Activated T-cell treated with anti-CD3 and anti-CD28 coated beads for 4 hours (primary cell): Measurements from ENCODE around the gene IL17RC.
"Not testable (repeated sequence)": the region's sequence is repeated elsewhere in the genome, so short reads cannot be mapped to it uniquely, and the experiment has no call there.

Source experiments
- DNase-seq: peaks from one replicate; pipeline ENCODE4 v3.0.0-alpha.2; 2020

The IL17RC gene, protein sequence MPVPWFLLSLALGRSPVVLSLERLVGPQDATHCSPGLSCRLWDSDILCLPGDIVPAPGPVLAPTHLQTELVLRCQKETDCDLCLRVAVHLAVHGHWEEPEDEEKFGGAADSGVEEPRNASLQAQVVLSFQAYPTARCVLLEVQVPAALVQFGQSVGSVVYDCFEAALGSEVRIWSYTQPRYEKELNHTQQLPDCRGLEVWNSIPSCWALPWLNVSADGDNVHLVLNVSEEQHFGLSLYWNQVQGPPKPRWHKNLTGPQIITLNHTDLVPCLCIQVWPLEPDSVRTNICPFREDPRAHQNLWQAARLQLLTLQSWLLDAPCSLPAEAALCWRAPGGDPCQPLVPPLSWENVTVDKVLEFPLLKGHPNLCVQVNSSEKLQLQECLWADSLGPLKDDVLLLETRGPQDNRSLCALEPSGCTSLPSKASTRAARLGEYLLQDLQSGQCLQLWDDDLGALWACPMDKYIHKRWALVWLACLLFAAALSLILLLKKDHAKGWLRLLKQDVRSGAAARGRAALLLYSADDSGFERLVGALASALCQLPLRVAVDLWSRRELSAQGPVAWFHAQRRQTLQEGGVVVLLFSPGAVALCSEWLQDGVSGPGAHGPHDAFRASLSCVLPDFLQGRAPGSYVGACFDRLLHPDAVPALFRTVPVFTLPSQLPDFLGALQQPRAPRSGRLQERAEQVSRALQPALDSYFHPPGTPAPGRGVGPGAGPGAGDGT

DNA sequence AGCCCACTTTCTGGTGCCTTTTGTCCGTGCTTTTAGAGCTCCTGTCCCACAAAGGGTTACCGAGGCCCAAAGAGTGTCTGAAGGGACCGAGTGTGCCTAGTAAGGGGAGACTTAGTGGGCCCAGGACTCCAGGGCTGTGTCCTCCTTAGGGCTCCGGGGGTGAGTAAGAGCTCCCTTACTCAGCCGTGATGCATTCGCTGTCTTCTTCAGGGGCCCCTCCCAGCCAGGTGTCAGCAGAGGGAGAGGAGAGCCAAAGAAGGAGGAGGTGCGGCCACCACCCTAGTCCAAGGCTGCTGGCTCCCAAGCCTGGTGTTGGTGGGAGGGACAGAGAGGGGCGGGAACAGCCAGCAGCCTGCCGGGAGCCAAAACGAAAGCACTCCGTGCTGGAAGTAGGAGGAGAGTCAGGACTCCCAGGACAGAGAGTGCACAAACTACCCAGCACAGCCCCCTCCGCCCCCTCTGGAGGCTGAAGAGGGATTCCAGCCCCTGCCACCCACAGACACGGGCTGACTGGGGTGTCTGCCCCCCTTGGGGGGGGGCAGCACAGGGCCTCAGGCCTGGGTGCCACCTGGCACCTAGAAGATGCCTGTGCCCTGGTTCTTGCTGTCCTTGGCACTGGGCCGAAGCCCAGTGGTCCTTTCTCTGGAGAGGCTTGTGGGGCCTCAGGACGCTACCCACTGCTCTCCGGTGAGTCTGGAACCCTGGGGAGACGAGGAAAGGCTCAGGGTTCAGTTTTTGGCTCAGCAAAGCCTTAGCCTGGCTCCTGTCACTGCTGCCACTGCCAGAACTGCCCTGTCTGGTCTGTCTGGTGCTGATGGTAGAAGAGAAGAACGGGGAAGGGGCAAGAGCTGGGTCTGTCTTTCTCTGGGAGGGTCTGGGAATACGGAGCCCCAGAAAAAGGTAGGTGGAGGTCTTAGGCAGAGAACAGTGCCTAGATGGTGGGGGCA lies at the start of gene IL17RC:
Gene IL17RC (plus strand): TSS at position 365 of the 947 bp plus-strand sequence. CDS start 218 bp downstream, at position 583.
- peak; percentile 29 for DNase-seq

DNA sequence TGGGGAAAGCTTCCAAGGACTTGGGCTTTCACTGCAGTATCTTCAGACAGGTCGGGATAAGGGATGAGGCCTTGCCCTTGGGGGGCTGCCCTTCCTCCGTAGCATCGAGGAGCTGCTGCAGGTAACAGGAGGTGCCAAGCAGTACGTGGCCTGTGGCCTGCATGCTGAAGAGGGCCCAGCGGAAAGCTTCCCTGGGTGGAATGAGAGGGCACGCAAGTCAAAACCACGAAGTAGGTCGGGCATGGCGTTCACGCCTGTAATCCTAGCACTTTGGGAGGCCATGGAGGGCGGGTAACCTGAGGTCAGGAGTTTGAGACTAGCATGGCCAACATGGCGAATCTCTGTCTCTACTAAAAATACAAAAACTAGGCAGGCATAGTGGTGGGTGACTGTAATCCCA lies 49.8 kb upstream of the IL17RC start:
- no peak for DNase-seq

DNA sequence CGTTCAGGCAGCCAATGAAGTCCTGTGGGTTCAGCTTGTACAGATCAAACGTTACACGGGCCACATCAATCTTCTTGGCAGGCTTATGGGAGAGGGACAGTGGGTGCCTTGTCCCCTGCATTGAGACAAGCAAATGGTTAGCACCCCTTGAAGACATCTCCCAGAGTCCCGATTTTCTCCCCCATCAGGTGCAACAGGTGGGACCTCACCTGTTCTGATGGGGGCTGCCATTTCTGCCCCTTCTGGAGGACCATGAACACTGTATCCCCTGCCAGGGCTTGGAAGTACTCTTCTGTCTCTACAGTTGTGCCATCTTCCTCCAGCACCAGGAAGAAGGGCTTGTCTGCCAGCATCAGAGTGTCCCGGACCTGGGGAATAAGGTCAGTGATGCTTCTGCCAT lies 46.9 kb upstream of the IL17RC start:
- DNase-seq = no peak

DNA sequence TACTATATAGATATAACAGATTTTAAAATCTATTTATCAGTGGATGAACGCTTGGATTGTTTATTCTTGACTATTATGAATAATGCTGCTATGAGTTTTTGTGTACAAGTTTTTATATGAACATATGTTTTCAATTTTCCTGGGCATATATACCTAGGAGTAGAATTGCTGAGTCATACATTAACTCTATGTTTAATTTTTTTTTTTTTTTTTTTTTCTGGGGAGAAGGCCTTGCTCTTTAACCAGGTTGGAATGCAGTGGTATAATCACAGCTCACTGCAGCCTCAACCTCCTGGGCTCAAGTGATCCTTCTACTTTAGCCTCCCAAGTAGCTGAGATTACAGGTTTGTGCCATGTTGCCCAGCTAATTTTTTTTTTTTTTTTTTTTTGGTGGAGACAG lies 45.9 kb upstream of the IL17RC start:
- DNase-seq = no peak

DNA sequence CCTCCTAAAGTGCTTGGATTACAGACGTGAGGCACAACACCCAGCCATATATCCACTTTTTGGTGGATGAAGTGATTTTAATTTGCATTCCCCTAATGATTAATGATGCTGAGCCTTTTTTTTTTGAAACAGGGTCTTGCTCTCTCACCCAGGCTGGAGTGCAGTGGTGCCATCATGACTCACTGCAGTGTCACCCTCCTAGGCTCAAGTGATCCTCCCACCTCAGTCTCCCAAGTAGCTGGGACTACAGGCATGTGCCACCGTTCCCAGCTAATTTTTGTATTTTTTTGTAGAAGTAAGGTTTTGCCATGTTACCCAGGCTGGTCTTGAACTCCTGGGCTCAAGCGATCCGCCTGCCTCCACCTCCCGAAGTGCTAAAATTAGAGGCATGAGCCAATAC lies 44.8 kb upstream of the IL17RC start:
- DNase-seq = not testable (repeated sequence)

DNA sequence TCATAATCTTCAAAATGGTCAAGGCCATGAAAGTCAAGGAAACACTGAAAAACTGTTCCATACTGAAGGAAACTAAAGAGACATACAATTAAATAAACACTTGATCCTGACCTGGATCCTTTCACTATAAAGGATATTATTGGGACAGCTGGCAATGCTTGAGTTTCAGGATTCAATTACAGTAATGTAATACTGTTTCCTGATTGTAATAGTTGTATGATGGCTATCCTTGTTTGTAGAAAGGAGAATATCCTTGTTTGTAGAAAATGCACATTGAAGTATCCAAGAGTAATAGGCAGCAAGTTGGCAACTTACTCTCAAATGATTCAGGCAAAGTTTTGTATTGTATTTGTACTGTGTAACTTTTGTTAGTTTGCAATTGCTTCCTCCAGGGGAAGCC lies 41.5 kb upstream of the IL17RC start:
- DNase-seq = no peak

DNA sequence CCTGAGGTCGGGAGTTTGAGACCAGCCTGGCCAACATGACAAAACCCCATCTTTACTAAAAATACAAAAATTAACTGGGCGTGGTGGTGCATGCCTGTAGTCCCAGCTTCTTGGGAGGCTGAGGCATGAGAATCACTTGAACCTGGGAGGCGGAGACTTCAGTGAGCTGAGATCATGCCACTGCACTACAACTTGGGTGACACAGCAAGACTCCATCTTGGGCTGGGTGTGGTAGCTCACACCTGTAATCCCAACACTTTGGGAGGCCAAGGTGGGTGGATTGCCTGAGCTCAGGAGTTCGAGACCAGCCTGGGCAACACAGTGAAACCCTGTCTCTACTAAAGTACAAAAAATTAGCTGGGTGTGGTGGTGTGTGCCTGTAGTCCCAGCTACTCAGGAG lies 40.6 kb upstream of the IL17RC start:
- not testable (repeated sequence) for DNase-seq

DNA sequence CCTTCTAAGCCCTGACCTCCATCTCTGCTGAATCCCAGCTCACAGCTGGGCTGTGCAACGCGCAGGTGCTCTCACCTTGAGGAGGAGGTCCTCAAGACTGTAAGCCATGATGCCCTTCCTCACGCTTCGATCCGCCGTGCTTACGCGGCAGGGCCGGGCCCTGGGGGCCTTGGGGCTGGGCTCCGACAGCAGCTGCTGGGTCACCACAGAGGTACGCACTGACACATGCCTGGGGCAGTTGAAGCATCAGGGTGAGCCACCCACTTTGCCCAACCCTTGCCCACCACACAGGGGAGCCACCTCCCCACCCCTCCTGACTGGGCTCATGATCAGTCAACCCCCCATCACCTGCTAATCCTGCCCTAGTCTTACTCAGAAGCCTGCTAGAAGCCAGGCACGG lies 39.9 kb upstream of the IL17RC start:
- no peak for DNase-seq

DNA sequence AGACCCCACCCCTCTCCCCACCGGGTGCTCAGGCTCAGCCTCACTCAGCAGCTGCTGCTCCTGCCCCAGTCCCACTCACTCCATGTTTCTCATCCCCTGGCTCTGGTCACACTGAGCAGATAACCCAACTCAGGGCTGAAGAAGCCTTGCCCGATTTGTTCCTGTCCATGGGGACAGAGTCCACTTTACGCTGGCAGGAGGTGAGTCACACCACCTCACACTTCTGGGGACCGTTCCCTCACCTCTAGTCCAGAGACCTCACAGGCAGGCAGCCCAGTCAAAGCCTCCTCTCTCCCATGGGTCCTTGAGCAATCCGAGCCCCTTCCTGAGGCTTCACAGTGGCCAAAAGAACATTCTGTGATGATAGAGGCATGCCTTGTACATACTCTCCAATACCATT lies 38.2 kb upstream of the IL17RC start:
- DNase-seq = no peak

DNA sequence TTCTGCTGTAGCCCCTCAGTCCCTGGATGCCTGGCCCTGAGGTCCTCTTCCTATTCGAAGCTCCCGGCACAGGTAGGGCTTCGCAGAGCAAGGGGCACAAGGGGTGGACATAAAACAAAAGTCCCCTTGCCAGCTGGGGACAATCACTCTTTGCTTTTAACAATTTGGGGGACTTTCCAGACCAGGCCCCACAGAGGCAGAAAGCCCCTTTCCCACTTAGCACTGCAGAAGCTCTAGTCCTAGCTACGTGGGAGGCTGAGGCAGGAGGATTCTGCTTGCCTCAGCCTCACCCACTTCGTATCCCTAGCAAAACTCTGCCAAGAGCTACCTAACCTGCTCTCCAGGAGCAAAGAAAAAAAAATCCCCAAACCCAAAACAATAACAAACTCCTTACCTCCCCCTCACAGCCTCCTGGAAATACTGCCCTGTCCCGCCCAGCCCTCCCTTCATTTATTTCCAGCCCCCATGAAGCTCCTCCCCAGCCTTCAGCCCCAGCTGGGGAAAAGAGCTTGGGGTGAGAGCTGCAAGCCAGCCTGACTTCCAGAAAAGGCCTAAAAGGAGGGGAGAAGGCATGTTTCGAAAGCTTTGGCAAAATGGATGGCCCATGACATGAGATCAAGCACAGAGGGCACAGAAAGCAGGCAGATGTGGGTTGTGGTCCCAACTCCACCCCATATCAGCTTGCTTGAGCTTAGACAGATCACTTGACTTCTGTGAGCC lies 36.9 kb upstream of the IL17RC start, which contains the start of gene CIDEC:
Gene CIDEC (minus strand): TSS at position 424 of the 720 bp plus-strand sequence. CDS start 1,767 bp downstream, outside the sequence.
- no peak for DNase-seq

DNA sequence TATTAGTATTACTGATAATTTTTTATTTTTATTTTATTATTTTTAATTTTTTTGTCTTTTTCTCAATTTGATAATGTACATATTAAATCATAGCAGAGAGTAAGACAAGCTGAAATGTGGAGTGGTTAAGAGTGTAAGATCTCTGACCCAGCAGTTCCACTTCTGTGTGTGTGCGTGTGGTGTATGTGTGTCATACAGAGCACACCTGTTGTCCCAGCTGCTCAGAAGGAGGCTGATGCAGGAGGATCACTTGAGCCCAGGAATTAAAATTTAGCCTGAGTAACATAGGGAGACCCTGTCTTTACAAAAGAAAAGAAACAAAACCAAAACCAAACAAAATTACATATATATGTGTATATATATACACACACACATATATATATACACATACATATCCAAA lies 35.5 kb upstream of the IL17RC start:
- DNase-seq = no peak

DNA sequence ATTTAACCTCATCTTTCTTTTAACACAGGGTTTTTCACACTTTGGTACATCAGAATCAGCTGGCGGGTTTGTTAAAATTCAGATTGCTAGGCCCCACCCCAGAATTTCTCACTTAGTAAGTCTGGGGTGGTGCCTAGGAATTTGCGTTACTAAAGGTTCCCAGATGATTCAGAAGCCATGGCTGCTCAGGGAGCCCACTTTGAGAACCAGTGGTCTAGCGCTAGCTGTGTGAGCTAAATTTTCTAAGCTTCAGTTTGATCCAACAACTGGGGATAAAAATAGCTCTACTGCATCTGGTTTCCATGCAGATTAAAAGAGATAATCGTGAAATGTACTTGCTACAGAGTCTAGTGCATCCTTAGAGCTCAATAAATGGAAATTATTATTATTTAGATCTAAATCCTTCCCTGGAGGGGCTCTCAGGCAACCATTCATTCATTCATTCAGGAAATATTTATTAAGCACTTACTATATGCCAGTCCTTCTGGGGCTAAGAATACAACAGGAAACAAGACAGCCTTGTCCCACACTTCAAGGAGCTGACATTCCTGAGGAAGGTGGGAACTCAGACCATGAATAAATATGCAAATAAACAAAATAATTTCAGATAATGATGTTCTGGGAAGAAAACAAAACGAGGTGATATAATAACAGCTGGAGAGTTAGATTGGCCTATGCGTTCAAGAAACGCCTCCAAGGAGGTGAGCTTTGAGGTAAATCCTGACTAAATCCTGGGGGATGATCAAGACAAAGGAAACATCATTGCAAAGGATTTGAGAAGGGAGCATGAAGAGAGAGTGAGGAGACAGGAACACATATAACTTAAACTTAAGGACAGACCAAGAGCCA lies 33.0 kb upstream of the IL17RC start:
- DNase-seq = no peak

DNA sequence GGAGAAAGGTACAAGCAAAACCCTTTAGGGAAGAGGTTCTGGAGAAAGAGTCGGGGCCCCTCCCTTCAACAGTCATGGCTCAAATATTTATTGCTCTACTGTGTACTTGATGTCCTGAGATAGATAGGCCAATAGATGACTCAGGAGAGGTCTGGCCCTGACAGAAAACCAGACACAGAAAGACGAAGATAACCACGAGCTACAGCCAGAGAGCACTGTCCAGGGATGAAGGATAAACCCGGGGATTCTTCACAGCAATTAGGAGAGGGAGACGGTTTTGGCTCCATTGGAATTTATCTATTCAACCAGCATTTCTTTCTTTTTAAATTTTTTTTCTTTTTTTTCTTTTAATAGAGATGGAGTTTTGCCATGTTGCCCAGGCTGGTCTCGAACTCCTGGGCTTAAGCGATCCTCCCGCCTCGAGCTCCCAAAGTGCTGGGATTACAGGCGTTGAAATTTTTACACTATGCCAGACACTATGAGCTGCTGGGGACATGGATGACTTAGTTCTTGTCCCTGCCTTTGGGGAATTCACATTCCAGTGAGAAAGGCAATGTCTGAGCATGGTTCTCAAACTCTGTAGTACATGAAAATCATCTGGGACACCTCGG lies 32.2 kb upstream of the IL17RC start:
- DNase-seq = no peak

DNA sequence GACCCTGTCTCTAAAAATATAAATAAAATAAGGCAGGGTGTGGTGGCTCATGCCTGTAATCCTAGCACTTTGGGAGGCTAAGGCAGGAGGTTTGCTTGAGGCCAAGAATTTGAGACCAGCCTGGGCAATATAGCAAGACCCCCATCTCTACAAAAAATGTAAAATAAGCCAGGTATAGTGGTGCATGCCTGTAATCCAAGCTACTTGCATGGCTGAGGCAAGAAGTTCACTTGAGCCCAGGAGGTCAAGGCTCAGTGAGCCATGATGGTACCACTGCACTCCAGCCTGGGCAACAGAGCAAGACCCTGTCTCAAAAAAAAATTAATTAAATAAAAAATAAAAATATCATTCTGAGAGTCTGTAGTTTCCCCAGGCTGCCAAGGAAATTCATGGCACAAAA lies 30.6 kb upstream of the IL17RC start:
- DNase-seq = no peak

DNA sequence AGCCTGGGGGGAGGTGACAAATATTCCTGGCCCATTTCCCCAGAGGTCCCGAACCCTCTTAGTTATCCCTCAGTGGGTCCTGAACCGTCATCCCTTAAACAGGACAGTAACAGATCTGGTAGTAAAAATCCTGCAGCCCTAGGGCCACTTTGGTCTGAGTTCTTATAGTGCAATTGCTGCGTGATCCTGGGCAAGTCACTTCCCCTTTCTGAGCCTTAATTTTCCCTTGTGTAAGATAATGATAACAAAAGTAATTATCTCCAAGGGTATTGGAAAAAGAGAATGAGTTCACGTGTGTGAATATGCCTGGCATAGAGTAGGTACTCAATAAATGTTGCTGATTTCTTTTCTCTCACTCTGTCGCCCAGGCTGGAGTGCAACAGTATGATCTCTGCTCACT lies 29.4 kb upstream of the IL17RC start:
- no peak for DNase-seq

DNA sequence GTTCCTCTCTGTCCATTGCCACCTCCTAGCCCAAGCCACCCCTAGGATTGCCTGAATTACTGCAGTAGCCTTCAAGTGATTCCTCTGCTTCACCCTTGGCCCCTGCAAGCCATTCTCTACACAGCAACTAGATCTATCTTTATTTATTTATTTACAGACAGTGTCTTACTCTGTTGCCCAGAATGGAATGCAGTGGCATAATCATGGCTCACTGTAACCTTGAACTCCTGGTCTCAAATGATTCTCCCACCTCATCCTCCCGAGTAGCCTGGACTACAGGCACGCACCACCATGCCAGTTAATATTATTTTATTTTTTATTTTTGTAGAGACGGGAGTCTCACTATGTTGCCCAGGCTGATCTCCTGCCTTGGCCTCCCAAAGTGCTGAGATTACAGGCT lies 28.4 kb upstream of the IL17RC start:
- no peak for DNase-seq

DNA sequence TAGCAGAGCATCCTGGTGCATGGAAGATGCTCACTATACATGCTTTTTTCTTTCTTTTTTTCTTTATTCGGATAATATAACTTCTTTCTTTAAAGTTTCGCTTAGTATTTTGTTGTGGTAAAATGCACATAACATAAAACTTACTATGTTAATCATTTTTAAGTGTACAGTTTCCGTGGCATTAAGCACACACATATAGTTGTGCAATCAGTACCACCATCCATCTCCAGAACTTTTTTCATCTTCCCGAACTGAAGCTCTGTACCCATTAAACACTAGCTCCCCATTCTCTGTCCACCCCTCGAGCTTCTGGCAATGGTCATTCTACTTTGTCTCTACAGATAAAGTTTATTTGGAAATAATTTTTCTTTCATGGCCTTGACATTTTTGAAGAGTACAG lies 27.5 kb upstream of the IL17RC start:
- DNase-seq = no peak

DNA sequence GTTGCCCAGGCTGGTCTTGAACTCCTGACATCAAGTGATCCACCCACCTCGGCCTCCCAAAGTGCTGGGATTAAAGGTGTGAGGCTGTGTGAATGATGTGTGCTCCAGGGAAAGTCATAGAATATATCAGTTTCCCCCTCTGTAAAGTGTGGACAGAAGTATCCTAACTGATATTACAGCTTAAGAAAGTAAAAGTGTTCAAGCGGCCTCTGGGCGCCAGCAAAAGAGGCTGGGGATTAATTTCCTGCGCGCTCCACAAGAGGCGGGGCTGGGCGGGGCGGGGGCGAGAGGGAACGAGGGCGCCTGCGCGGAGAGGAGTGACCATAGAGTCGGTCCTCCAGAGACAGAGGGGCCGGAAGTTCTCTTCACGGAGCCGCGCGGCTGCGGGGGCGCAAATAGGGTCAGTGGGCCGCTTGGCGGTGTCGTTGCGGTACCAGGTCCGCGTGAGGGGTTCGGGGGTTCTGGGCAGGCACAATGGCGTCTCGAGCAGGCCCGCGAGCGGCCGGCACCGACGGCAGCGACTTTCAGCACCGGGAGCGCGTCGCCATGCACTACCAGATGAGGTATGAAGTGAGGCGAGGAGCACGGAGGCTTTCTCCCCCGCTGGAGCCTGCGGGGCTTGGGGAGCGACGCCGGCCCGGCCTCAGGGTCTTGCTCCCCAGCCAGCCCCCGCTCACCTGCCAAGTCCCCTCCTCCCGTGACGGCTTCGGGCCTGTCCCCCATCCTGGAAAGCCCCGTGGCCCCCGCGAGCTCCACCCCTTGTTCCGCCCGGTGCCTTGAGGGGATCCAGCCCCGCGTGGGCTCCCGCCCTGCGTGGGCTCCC lies 26.4 kb upstream of the IL17RC start, which contains the start of gene JAGN1:
Gene JAGN1 (plus strand): TSS at position 362 of the 823 bp plus-strand sequence. CDS start 113 bp downstream, at position 475.
- peak; percentile 89 for DNase-seq

DNA sequence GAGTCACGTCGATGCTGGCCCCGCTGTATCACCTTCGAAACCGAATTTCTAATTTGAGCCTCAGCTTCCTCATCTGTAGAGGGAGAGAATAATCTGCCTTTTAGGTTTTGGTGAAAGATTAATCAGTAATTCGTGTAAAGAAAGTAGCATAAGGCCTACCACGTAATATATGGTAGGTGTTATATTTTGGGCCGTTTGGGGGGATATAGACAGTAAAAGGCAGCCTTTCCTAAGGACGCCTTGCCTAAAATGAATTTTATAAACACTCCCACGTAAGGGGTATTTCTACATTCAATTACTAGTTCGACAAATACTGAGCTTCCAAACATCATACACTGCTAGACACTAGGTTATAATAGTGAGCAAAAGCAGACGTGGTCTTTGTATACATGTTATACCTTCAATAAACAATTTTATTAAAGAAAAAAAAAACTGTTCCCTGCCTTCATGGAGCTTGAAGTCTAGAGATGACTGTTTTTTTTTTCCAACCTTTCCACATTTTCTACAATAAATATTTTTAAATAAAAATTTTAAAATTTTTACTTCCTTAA lies 25.8 kb upstream of the IL17RC start:
- DNase-seq = no peak

DNA sequence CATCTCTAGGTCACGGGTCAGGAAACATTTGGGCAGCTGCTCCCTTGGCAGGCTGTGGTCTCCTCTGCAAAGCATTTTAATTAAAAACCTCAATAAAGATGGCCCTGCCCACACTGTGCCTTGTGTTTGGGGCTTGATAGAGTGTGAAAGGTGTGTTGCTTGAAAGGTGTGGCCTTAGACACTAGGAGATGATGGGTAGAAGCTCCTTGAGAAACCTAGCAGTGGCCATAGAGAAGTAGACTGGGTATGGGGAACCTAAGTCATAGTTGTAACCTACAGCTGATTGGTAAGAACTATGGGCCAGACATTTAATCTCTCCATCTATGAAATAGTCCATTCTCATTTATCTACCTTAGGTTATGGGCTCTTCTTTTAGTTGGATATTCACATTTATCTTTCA lies 23.2 kb upstream of the IL17RC start:
- no peak for DNase-seq
